ENCODE results near the gene RAC3.

- TF ChIP-seq CTCF (IDR thresholded peaks at IDR 0.05) (no peak), POLR2A (IDR thresholded peaks at IDR 0.05) (no peak)
Measured at GRCh38 chr17:82056729-82057621, 25.5 kb downstream of the RAC3 start.

Measured in esophagus squamous epithelium (tissue), 4 donors.